AML-193 (cell line): ENCODE data around the gene JMJD8.

Experiments used
- DNase-seq, 2 experiments: peaks; one replicate each; lab custom pipeline; 2025; lab: John Stamatoyannopoulos, UW

The JMJD8 gene

GRCh38 chr16:659618-660017 is 24.5 kb downstream of the JMJD8 start:
- no peak for DNase-seq

GRCh38 chr16:658679-659571 is 25.2 kb downstream of the JMJD8 start:
- DNase-seq: no peak

- no peak for DNase-seq
Observed at GRCh38 chr16:657487-657886, 26.6 kb downstream of the JMJD8 start.

- DNase-seq: no peak
Observed at GRCh38 chr16:654034-654433, 30.1 kb downstream of the JMJD8 start.

GRCh38 chr16:652454-653305 is 31.5 kb downstream of the JMJD8 start:
- DNase-seq: no peak

GRCh38 chr16:651844-652243 is 32.3 kb downstream of the JMJD8 start:
- DNase-seq: no peak

- no peak for DNase-seq
Observed at GRCh38 chr16:649631-650030, 34.5 kb downstream of the JMJD8 start.

- DNase-seq: peak; percentile 79 to 85
Observed at GRCh38 chr16:648781-649589, 35.1 kb downstream of the JMJD8 start, which contains the start of gene WDR90. Gene WDR90 (plus strand): TSS chr16:649365. CDS start chr16:649417, 52 bp downstream.

GRCh38 chr16:648071-648780 is 35.9 kb downstream of the JMJD8 start:
- DNase-seq: peak in 1 of 2 experiments; percentile 25

- no peak for DNase-seq
Observed at GRCh38 chr16:647173-647902, 36.8 kb downstream of the JMJD8 start.

- no peak for DNase-seq
Observed at GRCh38 chr16:646679-647172, 37.4 kb downstream of the JMJD8 start.

- DNase-seq: no peak
Observed at GRCh38 chr16:645852-646678, 38.1 kb downstream of the JMJD8 start.

- DNase-seq: no peak
Observed at GRCh38 chr16:644556-644955, 39.6 kb downstream of the JMJD8 start.

- DNase-seq: no peak
Observed at GRCh38 chr16:643050-643368, 41.1 kb downstream of the JMJD8 start.

- peak; percentile 83 to 85 for DNase-seq
Observed at GRCh38 chr16:642189-643049, 41.7 kb downstream of the JMJD8 start.

GRCh38 chr16:641326-642188 is 42.6 kb downstream of the JMJD8 start, which contains the start of gene MCRIP2:
Gene MCRIP2 (plus strand): TSS chr16:641828. CDS start chr16:641992, 164 bp downstream.
- DNase-seq: peak; percentile 65 to 76

- DNase-seq: no peak
Observed at GRCh38 chr16:640614-641013, 43.5 kb downstream of the JMJD8 start.

GRCh38 chr16:638836-639235 is 45.3 kb downstream of the JMJD8 start:
- no peak for DNase-seq
